DMS153 (cell line): Measurements from ENCODE around the gene ALDH3B2.
"Not testable (repeated sequence)": the region's sequence is repeated elsewhere in the genome, so short reads cannot be mapped to it uniquely, and the experiment has no call there.

ENCODE experiments used
- DNase-seq: peaks from one replicate; lab custom pipeline; 2025; lab: John Stamatoyannopoulos, UW

The ALDH3B2 gene

GRCh38 chr11:67662142-67662834 lies 12.1 kb downstream of the ALDH3B2 start:
- no peak for DNase-seq

- DNase-seq, result not testable (repeated sequence)
Measured at GRCh38 chr11:67660752-67661151, 13.7 kb downstream of the ALDH3B2 start.

- not testable (repeated sequence) for DNase-seq
Measured at GRCh38 chr11:67659651-67660165, 14.7 kb downstream of the ALDH3B2 start.

GRCh38 chr11:67657300-67657699 lies 17.1 kb downstream of the ALDH3B2 start:
- DNase-seq, result no peak

- no peak for DNase-seq
Measured at GRCh38 chr11:67656278-67656922, 18.0 kb downstream of the ALDH3B2 start.

- no peak for DNase-seq
Measured at GRCh38 chr11:67654225-67654624, 20.2 kb downstream of the ALDH3B2 start.

GRCh38 chr11:67652965-67653845 lies 21.2 kb downstream of the ALDH3B2 start:
- DNase-seq, result no peak

- DNase-seq, result no peak
Measured at GRCh38 chr11:67651976-67652781, 22.2 kb downstream of the ALDH3B2 start.

- DNase-seq, result no peak
Measured at GRCh38 chr11:67649634-67650510, 24.6 kb downstream of the ALDH3B2 start.

GRCh38 chr11:67648796-67649613 lies 25.4 kb downstream of the ALDH3B2 start:
- no peak for DNase-seq

- no peak for DNase-seq
Measured at GRCh38 chr11:67648140-67648795, 26.2 kb downstream of the ALDH3B2 start.

- DNase-seq, result no peak
Measured at GRCh38 chr11:67647471-67647870, 27.0 kb downstream of the ALDH3B2 start.

- no peak for DNase-seq
Measured at GRCh38 chr11:67646535-67647336, 27.7 kb downstream of the ALDH3B2 start.

- no peak for DNase-seq
Measured at GRCh38 chr11:67645521-67646461, 28.6 kb downstream of the ALDH3B2 start.

GRCh38 chr11:67644472-67645418 lies 29.7 kb downstream of the ALDH3B2 start:
- no peak for DNase-seq

GRCh38 chr11:67644042-67644441 lies 30.4 kb downstream of the ALDH3B2 start:
- DNase-seq, result no peak
